ENCODE results near the gene APOBEC4. TPM values are rescaled to one million over a fixed set of nuclear protein-coding genes. Genes with fewer than 3 reads are reported as not detected.
A peak's percentile ranks its signal among the peaks of the same experiment; 100 is the strongest.

APOBEC4 gene
- total RNA-seq, 2 experiments from 2014 or later: not detected

GRCh38 chr1:183600136-183600535 is 53.0 kb downstream of the APOBEC4 start:
- Mint-ChIP-seq H3K4me1 (ENCODE audit: low read depth) (peaks cover 12% of the 10 kb centered on the region), H3K27me3 (no peaks in the 10 kb centered on the region), H3K9me3 (no peaks in the 10 kb centered on the region), H3K4me3 (no peak overlapping the region), H3K36me3 (ENCODE audit: low read depth) (no peaks in the 10 kb centered on the region), H3K27ac (no peak overlapping the region)
- CTCF ChIA-PET: interaction anchor here (1.0 to 1.8 kb wide), 2 partner anchors 22 to 34 kb away, joined by 3 to 5 read pairs; no protein-coding TSS in a partner anchor
- no peak for TF ChIP-seq CTCF (IDR thresholded peaks at IDR 0.05)
- intact Hi-C loops (cut with micrococcal nuclease): no loop called here
- POLR2A ChIA-PET: no interaction called here
- no peak for ATAC-seq
- no peak for DNase-seq

DNA sequence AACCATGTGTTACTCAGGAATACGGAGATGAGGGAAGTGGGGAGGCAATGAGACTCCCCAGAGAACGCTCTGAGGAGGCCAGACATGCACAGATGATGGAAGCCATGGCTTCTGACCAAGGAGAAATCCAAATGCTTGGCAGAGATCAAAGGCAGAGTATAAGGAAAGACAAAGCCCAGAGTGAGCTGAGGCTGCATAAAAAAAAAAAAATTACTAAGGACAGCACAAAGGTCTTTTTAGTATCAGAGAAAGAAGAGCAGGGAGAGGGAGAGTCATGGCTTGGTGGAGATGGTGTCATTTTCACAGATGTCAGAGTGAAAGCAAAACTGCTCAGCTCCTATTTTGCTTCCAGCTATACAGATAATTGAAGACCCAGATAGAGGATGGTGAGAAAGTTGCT is 54.7 kb downstream of the APOBEC4 start:
- CTCF ChIA-PET: interaction anchor here (1.0 to 1.8 kb wide), 5 partner anchors 21 to 86 kb away, joined by 3 to 7 read pairs (median 4); no protein-coding TSS in a partner anchor
- Mint-ChIP-seq H3K4me1 (ENCODE audit: low read depth) (peaks cover 10% of the 10 kb centered on the region), H3K27me3 (peaks cover 2% of the 10 kb centered on the region), H3K4me3 (no peak overlapping the region), H3K36me3 (ENCODE audit: low read depth) (no peaks in the 10 kb centered on the region), H3K9me3 (no peaks in the 10 kb centered on the region), H3K27ac (no peak overlapping the region)
- ATAC-seq (peak; percentile 67), DNase-seq (no peak)
- TF ChIP-seq CTCF (IDR thresholded peaks at IDR 0.05): no peak
- POLR2A ChIA-PET: no interaction called here
- intact Hi-C loops (cut with micrococcal nuclease): no loop called here

- H3K36me3 Mint-ChIP-seq (ENCODE audit: low read depth): no peaks in the 10 kb centered on the region
- DNase-seq (no peak), ATAC-seq (no peak)
These were observed 55.3 kb downstream of the APOBEC4 start for GRCh38 chr1:183597656-183598347.

DNA sequence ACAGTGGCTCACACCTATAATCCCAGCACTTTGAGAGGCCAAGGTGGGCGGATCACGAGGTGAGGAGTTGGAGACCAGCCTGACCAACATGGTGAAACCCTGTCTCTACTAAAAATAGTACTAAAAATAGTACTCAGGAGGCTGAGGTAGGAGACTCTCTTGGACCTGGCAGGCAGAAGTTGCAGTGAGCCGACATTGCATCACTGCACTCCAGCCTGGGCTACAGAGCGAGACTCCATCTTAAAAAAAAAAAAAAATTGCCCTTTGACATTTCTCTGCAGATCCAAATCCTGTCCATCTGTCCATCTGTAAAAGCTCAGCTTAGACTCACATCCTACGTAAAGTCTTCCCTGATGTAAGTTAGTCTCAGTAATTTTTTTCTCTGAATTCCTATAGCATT is 56.6 kb downstream of the APOBEC4 start:
- H3K4me1 Mint-ChIP-seq (ENCODE audit: low read depth): peaks cover 23% of the 10 kb centered on the region
- CTCF ChIA-PET: no interaction called here
- peaks cover 2% of the 10 kb centered on the region for H3K27me3 Mint-ChIP-seq
- H3K27ac Mint-ChIP-seq: no peak overlapping the region
- no peak for TF ChIP-seq CTCF (IDR thresholded peaks at IDR 0.05)
- intact Hi-C loops (cut with micrococcal nuclease): no loop called here
- no peaks in the 10 kb centered on the region for H3K36me3 Mint-ChIP-seq (ENCODE audit: low read depth)
- H3K4me3 Mint-ChIP-seq: no peak overlapping the region
- DNase-seq: no peak
- POLR2A ChIA-PET: no interaction called here
- ATAC-seq: no peak
- H3K9me3 Mint-ChIP-seq: no peaks in the 10 kb centered on the region

More at GRCh38 chr1:183597656-183598347, 55.3 kb downstream of the APOBEC4 start:
- Mint-ChIP-seq H3K9me3 (no peaks in the 10 kb centered on the region), H3K4me3 (no peak overlapping the region), H3K4me1 (ENCODE audit: low read depth) (peaks cover 15% of the 10 kb centered on the region), H3K27me3 (peaks cover 2% of the 10 kb centered on the region), H3K27ac (no peak overlapping the region)
- ChIA-PET POLR2A (no interaction called here), CTCF (interaction anchor here (1.0 to 1.7 kb wide), 2 partner anchors 21 to 58 kb away, joined by 3 to 7 read pairs; no protein-coding TSS in a partner anchor)
- no peak for TF ChIP-seq CTCF (IDR thresholded peaks at IDR 0.05)
- intact Hi-C loops (cut with micrococcal nuclease): no loop called here

Other genes with a start within 250 kb of the APOBEC4 start
- not detected for gene NMNAT2, start 234.9 kb downstream of the APOBEC4 start, total RNA-seq
- 10 to 100 TPM; 59.2 to 59.5 TPM for gene SMG7, start 180.8 kb downstream of the APOBEC4 start, total RNA-seq
- gene NCF2, start 62.9 kb downstream of the APOBEC4 start, total RNA-seq: 1 to 10 TPM; 4.2 to 4.7 TPM
- gene ARPC5, start 17.5 kb downstream of the APOBEC4 start, total RNA-seq: 100 to 1,000 TPM; 128 to 134 TPM
- gene RGL1, start 151.8 kb upstream of the APOBEC4 start, total RNA-seq: 1 to 10 TPM; 1.2 to 1.3 TPM